Measurements from ENCODE around the gene KCNQ1.
A peak's percentile ranks its signal among the peaks of the same experiment; 100 is the strongest.

- TF ChIP-seq CTCF (conservative IDR thresholded peaks at IDR 0.05; ENCODE audit: low read depth in 2 of 2) (peak in 1 of 2 experiments; percentile 23; a peak in 3 of 4 replicates), EZH2 (IDR thresholded peaks at IDR 0.05; ENCODE audit: low read depth, unreplicated experiment) (no peak), ETS1 (IDR thresholded peaks at IDR 0.05) (no peak), REST (IDR thresholded peaks at IDR 0.05; ENCODE audit: unreplicated experiment) (no peak), CREB1 (CRISPR knock-in tag; IDR thresholded peaks at IDR 0.05; ENCODE audit: low read depth) (no peak), JUNB (IDR thresholded peaks at IDR 0.05; ENCODE audit: unreplicated experiment) (no peak), POLR2AphosphoS5 (IDR thresholded peaks at IDR 0.05; ENCODE audit: low read depth) (peak; percentile 51), EZH2phosphoT487 (IDR thresholded peaks at IDR 0.05; ENCODE audit: unreplicated experiment) (no peak), STAT1 (IDR thresholded peaks at IDR 0.05; ENCODE audit: unreplicated experiment) (no peak), ZNF331 (CRISPR knock-in tag; IDR thresholded peaks at IDR 0.05; ENCODE audit: low read depth) (no peak)
Measured at GRCh38 chr11:2693271-2694261, 248.8 kb downstream of the KCNQ1 start.

Measured in GM23338 (cell line).